BJ (cell line): ENCODE data around the gene CREB3L2. TPM values are rescaled to one million over a fixed set of nuclear protein-coding genes. Genes with fewer than 3 reads are reported as not detected.

ENCODE experiments used
- CTCF ChIA-PET: fragments of 350-600 bp; formaldehyde crosslinking; extraction: SDS; loops from one replicate; lab custom pipeline; 2021; ENCODE audit warnings: antibody characterized with exemption, inconsistent platforms; lab: Yijun Ruan, JAX
- POLR2A ChIA-PET: fragments of 300-600 bp; sonication (Branson Sonifier 250); formaldehyde crosslinking; extraction: SDS; loops from one replicate; lab custom pipeline; 2021; ENCODE audit warnings: antibody characterized with exemption; lab: Charles Lee
- DNase-seq: peaks from one replicate; pipeline ENCODE4 v3.0.0-alpha.2; 2011; ENCODE audit warnings: low read depth
- H3K27me3 ChIP-seq: 2 replicates; pipeline ENCODE4 v1.6.0; 2011; ENCODE audit warnings: low read length; ENCODE audit not compliant: control insufficient read depth, insufficient read depth
- H3K36me3 ChIP-seq: 2 replicates; pipeline ENCODE4 v1.5.1; 2011; ENCODE audit warnings: low read length; ENCODE audit not compliant: control insufficient read depth, insufficient read depth
- H3K4me3 ChIP-seq: 2 replicates; pipeline ENCODE4 v1.5.1; 2011; ENCODE audit warnings: low read depth, mild to moderate bottlenecking, control low read depth, low read length
- polyA plus RNA-seq: library from polyadenylated mRNA; depleted of rRNA; stranded (reverse); fragments of >200 nt; gene quantifications from 2 replicates; pipeline ENCODE4 v1.2.3, GENCODE V29; 2011
- TF ChIP-seq, protein P1 (sequence below): IDR thresholded peaks from 2 replicates; pipeline ENCODE4 v1.5.1; 2011; ENCODE audit warnings: low read depth, mild to moderate bottlenecking, control low read depth, inconsistent platforms, low read length, moderate library complexity; ENCODE audit not compliant: insufficient read depth

Gene CREB3L2
- polyA plus RNA-seq, 1 experiment = 62.2 TPM

GRCh38 chr7:137956591-137956990, 45.3 kb downstream of the CREB3L2 start:
- DNase-seq = no peak
- POLR2A ChIA-PET = no interaction called here
- no peaks in the 10 kb centered on the region for H3K27me3 ChIP-seq
- CTCF ChIA-PET = interaction anchor here (0.9 to 1.3 kb wide), 2 partner anchors 33 to 45 kb away, joined by 3 to 4 read pairs; partner anchors contain the start of gene CREB3L2
- TF ChIP-seq, protein P1, sequence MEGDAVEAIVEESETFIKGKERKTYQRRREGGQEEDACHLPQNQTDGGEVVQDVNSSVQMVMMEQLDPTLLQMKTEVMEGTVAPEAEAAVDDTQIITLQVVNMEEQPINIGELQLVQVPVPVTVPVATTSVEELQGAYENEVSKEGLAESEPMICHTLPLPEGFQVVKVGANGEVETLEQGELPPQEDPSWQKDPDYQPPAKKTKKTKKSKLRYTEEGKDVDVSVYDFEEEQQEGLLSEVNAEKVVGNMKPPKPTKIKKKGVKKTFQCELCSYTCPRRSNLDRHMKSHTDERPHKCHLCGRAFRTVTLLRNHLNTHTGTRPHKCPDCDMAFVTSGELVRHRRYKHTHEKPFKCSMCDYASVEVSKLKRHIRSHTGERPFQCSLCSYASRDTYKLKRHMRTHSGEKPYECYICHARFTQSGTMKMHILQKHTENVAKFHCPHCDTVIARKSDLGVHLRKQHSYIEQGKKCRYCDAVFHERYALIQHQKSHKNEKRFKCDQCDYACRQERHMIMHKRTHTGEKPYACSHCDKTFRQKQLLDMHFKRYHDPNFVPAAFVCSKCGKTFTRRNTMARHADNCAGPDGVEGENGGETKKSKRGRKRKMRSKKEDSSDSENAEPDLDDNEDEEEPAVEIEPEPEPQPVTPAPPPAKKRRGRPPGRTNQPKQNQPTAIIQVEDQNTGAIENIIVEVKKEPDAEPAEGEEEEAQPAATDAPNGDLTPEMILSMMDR = no peak
- H3K4me3 ChIP-seq = no peak overlapping the region
- H3K36me3 ChIP-seq = no peaks in the 10 kb centered on the region

DNA sequence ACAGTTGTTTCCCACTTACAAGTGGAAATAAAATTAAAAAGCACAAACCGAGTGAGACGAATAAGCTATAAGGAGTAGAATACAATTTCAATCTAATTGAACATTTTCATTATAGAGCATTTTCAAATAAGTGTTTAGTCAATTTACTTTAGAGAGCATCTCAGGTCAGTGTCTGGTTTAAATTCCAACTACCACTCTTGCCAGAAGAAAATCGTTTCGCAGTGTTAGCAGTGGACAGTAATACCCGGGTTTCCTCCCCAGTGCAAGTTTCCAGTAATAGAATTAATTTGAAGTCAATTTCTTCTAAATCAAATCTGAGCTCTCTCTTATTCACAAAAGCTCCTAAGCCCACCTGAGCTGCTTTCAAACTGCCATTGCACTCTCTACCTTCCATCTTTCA, 45.7 kb downstream of the CREB3L2 start:
- Histone ChIP-seq H3K36me3 (no peaks in the 10 kb centered on the region), H3K4me3 (no peak overlapping the region), H3K27me3 (no peaks in the 10 kb centered on the region)
- ChIA-PET CTCF (interaction anchor here (0.6 to 1.3 kb wide), 3 partner anchors 33 to 51 kb away, joined by 3 to 4 read pairs (median 4); partner anchors contain the start of gene CREB3L2), POLR2A (no interaction called here)
- TF ChIP-seq, protein P1 = no peak
- DNase-seq = no peak

GRCh38 chr7:137954614-137955013, 47.3 kb downstream of the CREB3L2 start:
- Histone ChIP-seq H3K27me3 (no peaks in the 10 kb centered on the region), H3K4me3 (no peak overlapping the region), H3K36me3 (no peaks in the 10 kb centered on the region)
- TF ChIP-seq, protein P1 = no peak
- POLR2A ChIA-PET = no interaction called here
- CTCF ChIA-PET = interaction anchor here (0.7 to 1.6 kb wide), 3 partner anchors 16 to 38 kb away, joined by 3 to 4 read pairs (median 4); no protein-coding TSS in a partner anchor
- no peak for DNase-seq

DNA sequence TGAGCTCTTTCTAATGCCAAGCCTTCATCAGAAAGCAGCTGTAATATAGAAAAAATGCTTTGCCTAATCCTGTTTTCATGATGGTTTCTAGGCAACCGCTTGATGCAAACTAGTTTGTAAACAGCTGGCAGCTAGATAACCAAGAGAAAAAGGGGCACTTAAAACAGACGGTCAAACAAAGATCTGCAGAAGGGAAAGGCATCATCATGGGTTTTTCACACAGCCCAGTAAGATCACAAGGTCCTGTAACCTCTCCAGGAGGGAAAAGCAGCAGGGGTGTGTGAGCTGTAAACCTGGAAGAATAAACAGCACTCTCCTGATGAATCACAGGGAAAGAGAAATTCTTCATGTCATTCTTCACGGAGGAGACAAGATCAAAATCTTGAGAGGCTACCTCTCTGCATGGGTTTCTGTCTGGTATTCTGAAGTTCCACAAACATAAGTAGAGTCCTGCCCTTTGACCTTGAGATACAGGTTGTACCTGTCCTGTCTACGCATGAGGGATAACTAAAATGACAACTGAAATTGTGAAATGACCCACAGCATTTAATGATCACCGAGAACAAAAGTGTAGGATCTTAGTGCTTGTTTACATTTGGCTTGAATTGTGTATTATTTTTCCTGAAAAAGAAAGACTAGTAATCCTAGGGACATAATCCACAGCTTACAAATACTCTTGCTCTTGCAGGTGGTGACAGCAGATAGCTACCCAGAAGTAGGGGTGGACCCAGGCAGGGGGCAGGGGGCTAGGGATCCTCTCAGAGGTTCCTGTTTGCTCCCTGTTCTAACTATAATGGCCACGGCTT, 48.0 kb downstream of the CREB3L2 start:
- TF ChIP-seq, protein P1 = no peak
- no peaks in the 10 kb centered on the region for H3K36me3 ChIP-seq
- DNase-seq = no peak
- H3K27me3 ChIP-seq = no peaks in the 10 kb centered on the region
- ChIA-PET POLR2A (interaction anchor here (0.9 to 1.4 kb wide), 2 partner anchors 9 to 12 kb away, joined by 3 to 4 read pairs; no protein-coding TSS in a partner anchor), CTCF (interaction anchor here (0.7 to 1.8 kb wide), 6 partner anchors 10 to 50 kb away, joined by 3 to 7 read pairs (median 4); no protein-coding TSS in a partner anchor)
- no peak overlapping the region for H3K4me3 ChIP-seq

DNA sequence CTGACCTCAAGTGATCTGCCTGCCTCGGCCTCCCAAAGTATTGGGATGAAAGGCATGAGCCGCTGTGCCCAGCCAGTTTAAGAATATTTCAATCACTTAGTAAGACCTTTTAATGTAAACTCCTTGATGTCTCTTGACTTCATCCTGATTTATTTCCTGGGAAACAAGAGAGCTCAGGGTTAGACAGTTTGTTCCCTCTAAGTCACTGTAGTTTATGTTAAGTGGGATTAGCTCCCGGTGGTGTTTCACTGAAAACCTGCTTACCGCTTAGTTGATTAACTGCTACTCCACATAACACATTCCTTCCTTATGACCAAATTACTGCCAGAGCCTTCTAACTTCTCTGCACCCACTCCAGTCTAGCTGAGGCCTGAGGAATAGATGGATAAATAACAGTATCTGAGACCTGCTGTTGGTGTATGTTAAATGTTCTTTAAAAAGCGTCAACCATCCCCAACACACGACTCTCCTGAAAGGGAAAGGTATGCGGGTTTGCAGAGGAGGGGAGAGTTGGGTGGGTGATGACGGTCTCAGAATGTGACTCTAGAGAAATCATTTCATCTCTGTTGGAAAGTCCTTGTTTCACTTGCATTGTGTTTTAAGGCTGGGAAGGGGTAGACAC, 48.7 kb downstream of the CREB3L2 start:
- TF ChIP-seq, protein P1 = no peak
- Histone ChIP-seq H3K27me3 (no peaks in the 10 kb centered on the region), H3K36me3 (no peaks in the 10 kb centered on the region), H3K4me3 (no peak overlapping the region)
- ChIA-PET CTCF (interaction anchor here (1.5 to 1.8 kb wide), 4 partner anchors 11 to 49 kb away, joined by 4 to 7 read pairs (median 6); no protein-coding TSS in a partner anchor), POLR2A (interaction anchor here (0.6 to 1.4 kb wide), 3 partner anchors 10 to 36 kb away, joined by 3 to 4 read pairs (median 3); no protein-coding TSS in a partner anchor)
- no peak for DNase-seq
